Measurements from ENCODE around the gene CIB4.

CIB4 gene

DNA sequence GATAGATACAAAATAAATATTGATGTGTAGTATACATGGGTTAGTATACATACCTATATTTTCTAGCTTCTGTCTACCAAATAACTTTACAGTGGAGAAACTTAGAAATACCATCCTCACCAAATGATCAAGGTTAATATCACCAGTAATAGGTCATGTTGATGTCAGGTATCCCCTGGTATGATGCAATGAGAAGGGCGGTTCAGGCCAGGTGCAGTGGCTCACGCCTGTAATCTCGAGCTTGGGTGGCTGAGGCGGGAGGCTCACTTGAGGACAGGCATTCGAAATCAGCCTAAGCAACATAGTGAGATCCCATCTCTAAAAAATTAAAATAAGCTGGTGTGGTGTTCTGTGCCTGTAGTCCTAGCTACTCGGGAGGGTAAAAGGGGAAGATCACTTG is 38.6 kb downstream of the CIB4 start:
- no peak for TF ChIP-seq POLR2AphosphoS5 (IDR thresholded peaks at IDR 0.05; ENCODE audit: low read depth, low read length)
- TF ChIP-seq, protein P1, sequence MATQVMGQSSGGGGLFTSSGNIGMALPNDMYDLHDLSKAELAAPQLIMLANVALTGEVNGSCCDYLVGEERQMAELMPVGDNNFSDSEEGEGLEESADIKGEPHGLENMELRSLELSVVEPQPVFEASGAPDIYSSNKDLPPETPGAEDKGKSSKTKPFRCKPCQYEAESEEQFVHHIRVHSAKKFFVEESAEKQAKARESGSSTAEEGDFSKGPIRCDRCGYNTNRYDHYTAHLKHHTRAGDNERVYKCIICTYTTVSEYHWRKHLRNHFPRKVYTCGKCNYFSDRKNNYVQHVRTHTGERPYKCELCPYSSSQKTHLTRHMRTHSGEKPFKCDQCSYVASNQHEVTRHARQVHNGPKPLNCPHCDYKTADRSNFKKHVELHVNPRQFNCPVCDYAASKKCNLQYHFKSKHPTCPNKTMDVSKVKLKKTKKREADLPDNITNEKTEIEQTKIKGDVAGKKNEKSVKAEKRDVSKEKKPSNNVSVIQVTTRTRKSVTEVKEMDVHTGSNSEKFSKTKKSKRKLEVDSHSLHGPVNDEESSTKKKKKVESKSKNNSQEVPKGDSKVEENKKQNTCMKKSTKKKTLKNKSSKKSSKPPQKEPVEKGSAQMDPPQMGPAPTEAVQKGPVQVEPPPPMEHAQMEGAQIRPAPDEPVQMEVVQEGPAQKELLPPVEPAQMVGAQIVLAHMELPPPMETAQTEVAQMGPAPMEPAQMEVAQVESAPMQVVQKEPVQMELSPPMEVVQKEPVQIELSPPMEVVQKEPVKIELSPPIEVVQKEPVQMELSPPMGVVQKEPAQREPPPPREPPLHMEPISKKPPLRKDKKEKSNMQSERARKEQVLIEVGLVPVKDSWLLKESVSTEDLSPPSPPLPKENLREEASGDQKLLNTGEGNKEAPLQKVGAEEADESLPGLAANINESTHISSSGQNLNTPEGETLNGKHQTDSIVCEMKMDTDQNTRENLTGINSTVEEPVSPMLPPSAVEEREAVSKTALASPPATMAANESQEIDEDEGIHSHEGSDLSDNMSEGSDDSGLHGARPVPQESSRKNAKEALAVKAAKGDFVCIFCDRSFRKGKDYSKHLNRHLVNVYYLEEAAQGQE (IDR thresholded peaks at IDR 0.05; ENCODE audit: insufficient read depth in 1 of 2, low read depth in 2 of 2, low read length in 2 of 2) = no peak
- no peak for TF ChIP-seq SIN3A (IDR thresholded peaks at IDR 0.05; ENCODE audit: borderline replicate concordance, insufficient read depth, low read length)
- no peak for TF ChIP-seq TAF1 (IDR thresholded peaks at IDR 0.05; ENCODE audit: borderline replicate concordance, insufficient read depth, low read length)
- TF ChIP-seq FOXP2 (optimal IDR thresholded peaks at IDR 0.05; ENCODE audit: borderline replicate concordance, extremely low read depth, extremely low read length, insufficient read depth) = no peak

DNA sequence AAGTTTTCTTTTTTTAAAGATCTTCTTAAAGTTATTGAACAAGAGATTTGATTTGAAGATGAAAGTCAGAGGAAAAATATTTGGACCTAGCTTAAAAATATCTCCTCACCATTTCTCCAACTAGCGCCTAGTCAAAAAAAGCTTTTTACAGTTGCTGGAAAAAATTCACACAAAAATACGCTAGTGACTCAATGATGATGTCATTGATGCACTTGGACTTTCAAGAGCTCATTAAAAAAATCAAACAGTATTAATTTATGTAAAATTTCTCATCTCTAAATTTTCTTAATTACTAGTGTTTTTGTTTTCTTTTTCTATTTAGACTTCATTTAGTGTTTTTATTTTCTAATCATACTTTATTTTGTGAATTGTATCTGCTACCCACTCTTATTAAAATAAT is 41.8 kb downstream of the CIB4 start:
- TF ChIP-seq FOXP2 (optimal IDR thresholded peaks at IDR 0.05; ENCODE audit: borderline replicate concordance, extremely low read depth, extremely low read length, insufficient read depth) (no peak), SIN3A (IDR thresholded peaks at IDR 0.05; ENCODE audit: borderline replicate concordance, insufficient read depth, low read length) (no peak), POLR2AphosphoS5 (IDR thresholded peaks at IDR 0.05; ENCODE audit: low read depth, low read length) (no peak)
- TF ChIP-seq, protein P1 (IDR thresholded peaks at IDR 0.05; ENCODE audit: insufficient read depth in 1 of 2, low read depth in 2 of 2, low read length in 2 of 2) = no peak

DNA sequence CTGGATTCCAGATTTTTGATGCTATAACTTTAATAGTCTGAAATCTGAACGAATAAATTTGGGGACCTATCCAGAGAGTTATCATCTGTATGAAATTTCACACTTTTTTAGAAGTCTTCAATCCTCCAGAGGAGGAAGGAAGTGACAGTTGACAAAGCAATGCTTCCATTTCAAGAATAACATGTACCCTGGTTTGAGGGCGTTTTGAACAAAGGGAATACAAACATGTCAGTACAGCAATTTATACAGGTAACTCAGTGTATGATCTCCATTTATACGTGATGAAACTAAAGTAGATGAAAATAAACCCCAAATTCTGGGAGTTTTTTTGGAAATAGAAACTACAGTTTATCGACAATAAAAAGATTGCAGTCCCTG is 42.2 kb downstream of the CIB4 start:
- TF ChIP-seq FOXP2 (optimal IDR thresholded peaks at IDR 0.05; ENCODE audit: borderline replicate concordance, extremely low read depth, extremely low read length, insufficient read depth) (no peak), POLR2AphosphoS5 (IDR thresholded peaks at IDR 0.05; ENCODE audit: low read depth, low read length) (no peak), TAF1 (IDR thresholded peaks at IDR 0.05; ENCODE audit: borderline replicate concordance, insufficient read depth, low read length) (no peak), SIN3A (IDR thresholded peaks at IDR 0.05; ENCODE audit: borderline replicate concordance, insufficient read depth, low read length) (no peak)
- TF ChIP-seq, protein P1 (IDR thresholded peaks at IDR 0.05; ENCODE audit: insufficient read depth in 1 of 2, low read depth in 2 of 2, low read length in 2 of 2) = no peak

DNA sequence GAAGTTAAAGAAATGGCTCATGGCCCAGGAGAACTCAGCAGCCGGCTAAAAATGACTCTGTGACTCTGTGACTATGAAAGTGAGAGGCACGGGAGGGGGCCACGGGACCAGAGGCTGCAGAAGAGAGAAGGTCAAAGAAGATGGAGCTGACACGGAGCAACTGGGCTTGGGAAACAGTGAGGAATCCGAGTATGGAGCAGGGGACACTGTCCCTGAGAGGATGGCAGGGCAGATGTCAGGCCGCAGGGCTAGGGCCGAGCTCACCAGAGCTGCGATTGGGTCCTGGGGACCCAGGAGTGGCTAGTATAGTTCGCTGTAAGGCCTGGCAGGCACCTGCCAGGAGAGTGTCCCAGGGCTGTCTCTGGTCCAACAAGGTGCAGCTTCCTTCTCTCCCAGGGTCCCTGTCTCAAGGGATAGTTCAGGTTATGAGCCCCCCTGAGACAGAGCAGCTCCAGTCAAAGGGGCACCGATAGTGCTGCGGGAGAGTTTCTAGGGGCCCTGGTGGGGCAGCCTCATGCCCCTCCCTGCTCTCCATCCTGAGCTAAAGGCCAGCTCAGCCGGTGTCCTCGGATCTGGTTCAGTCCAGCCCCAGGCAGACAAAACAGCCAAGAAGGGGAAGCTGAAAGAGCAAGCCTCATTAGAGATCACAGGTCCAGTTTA is 42.7 kb downstream of the CIB4 start:
- TF ChIP-seq TAF1 (IDR thresholded peaks at IDR 0.05; ENCODE audit: borderline replicate concordance, insufficient read depth, low read length) = no peak
- no peak for TF ChIP-seq FOXP2 (optimal IDR thresholded peaks at IDR 0.05; ENCODE audit: borderline replicate concordance, extremely low read depth, extremely low read length, insufficient read depth)
- TF ChIP-seq, protein P1 (IDR thresholded peaks at IDR 0.05; ENCODE audit: insufficient read depth in 1 of 2, low read depth in 2 of 2, low read length in 2 of 2) = no peak
- TF ChIP-seq SIN3A (IDR thresholded peaks at IDR 0.05; ENCODE audit: borderline replicate concordance, insufficient read depth, low read length) = no peak
- no peak for TF ChIP-seq POLR2AphosphoS5 (IDR thresholded peaks at IDR 0.05; ENCODE audit: low read depth, low read length)
